SK-N-SH (cell line): Measurements from ENCODE around the gene SLC36A3. TPM values are rescaled to one million over a fixed set of nuclear protein-coding genes. Genes with fewer than 3 reads are reported as not detected.
"Not testable (repeated sequence)": the region's sequence is repeated elsewhere in the genome, so short reads cannot be mapped to it uniquely, and the experiment has no call there.

ENCODE experiments used
- CTCF ChIA-PET: fragments of 300-600, 350-600 bp; formaldehyde crosslinking; extraction: SDS; loops from one replicate; lab custom pipeline; 2021; lab: Yijun Ruan, JAX
- POLR2A ChIA-PET: fragments of 350-600 bp; sonication (Branson Sonifier 250); formaldehyde crosslinking; extraction: SDS; loops from one replicate; lab custom pipeline; 2020; ENCODE audit warnings: antibody characterized with exemption, inconsistent platforms; lab: Yijun Ruan, JAX
- DNase-seq: peaks from one replicate; pipeline ENCODE4 v3.0.0; 2012
- H2AFZ ChIP-seq: fragments of 200-600 bp; sonication (generic); 2 replicates; pipeline ENCODE4 v1.8.1; 2016; ENCODE audit warnings: antibody characterized with exemption, mild to moderate bottlenecking, low read depth
- H3F3A ChIP-seq: fragments of 200-600 bp; sonication (generic); replicated peaks from 2 replicates; pipeline ENCODE3; 2016; ENCODE audit warnings: antibody characterized with exemption, mild to moderate bottlenecking; ENCODE audit not compliant: insufficient read depth
- H3K27ac ChIP-seq, 2 experiments: fragments of 200-500 bp in 1 of 2; fragments of 200-600 bp in 1 of 2; sonication (Bioruptor generic) in 1 of 2; sonication (generic), shearing (Covaris generic) in 1 of 2; 2 replicates each; pipeline versions ENCODE4 v1.5.1 to v1.6.1; 2014 to 2016; ENCODE audit warnings: low read depth in 2 of 2, inconsistent platforms in 1 of 2, low read length in 1 of 2, mild to moderate bottlenecking in 1 of 2, mixed read lengths in 1 of 2
- H3K27me3 ChIP-seq: fragments of 200-600 bp; sonication (generic), shearing (Covaris generic); 2 replicates; pipeline ENCODE4 v1.6.1; 2016; ENCODE audit warnings: mixed run types; ENCODE audit not compliant: insufficient read depth
- H3K36me3 ChIP-seq, 2 experiments: fragments of 200-500 bp in 1 of 2; fragments of 200-600 bp in 1 of 2; sonication (Bioruptor generic) in 1 of 2; sonication (generic) in 1 of 2; replicated peaks in 1 of 2; 2 replicates each; pipeline versions ENCODE3 to v1.5.1; 2014 to 2016; ENCODE audit warnings: low read length in 1 of 2, mild to moderate bottlenecking in 1 of 2; ENCODE audit not compliant: insufficient read depth in 2 of 2, control insufficient read depth in 1 of 2
- H3K4me1 ChIP-seq, 2 experiments: fragments of 200-500 bp in 1 of 2; fragments of 200-600 bp in 1 of 2; sonication (Bioruptor generic) in 1 of 2; sonication (generic), shearing (Covaris generic) in 1 of 2; 2 replicates each; pipeline versions ENCODE4 v1.5.1 to v1.6.1; 2014 to 2016; ENCODE audit warnings: low read depth in 1 of 2, low read length in 1 of 2, mixed run types in 1 of 2; ENCODE audit not compliant: insufficient read depth in 2 of 2, control insufficient read depth in 1 of 2
- H3K4me2 ChIP-seq: fragments of 200-600 bp; sonication (generic), shearing (Covaris generic); 2 replicates; pipeline ENCODE4 v1.6.1; 2017; ENCODE audit warnings: mixed run types
- H3K4me3 ChIP-seq, 2 experiments: fragments of 200-500 bp in 1 of 2; fragments of 200-600 bp in 1 of 2; sonication (Bioruptor generic) in 1 of 2; sonication (generic), shearing (Covaris generic) in 1 of 2; 2 replicates each; pipeline versions ENCODE4 v1.5.1 to v1.8.1; 2014 to 2016; ENCODE audit warnings: low read depth in 2 of 2, inconsistent platforms in 1 of 2, low read length in 1 of 2, mild to moderate bottlenecking in 1 of 2, mixed read lengths in 1 of 2, moderate library complexity in 1 of 2
- H3K79me2 ChIP-seq: fragments of 200-600 bp; sonication (generic); 2 replicates; pipeline ENCODE4 v1.8.1; 2017; ENCODE audit warnings: mild to moderate bottlenecking; ENCODE audit not compliant: insufficient read depth
- H3K9ac ChIP-seq: fragments of 200-600 bp; sonication (generic); 2 replicates; pipeline ENCODE4 v1.6.1; 2017; ENCODE audit warnings: mixed run types
- H3K9me2 ChIP-seq: fragments of 200-600 bp; sonication (generic); 2 replicates; pipeline ENCODE4 v1.6.1; 2017; ENCODE audit warnings: mixed run types
- H3K9me3 ChIP-seq: fragments of 200-600 bp; sonication (generic); 2 replicates; pipeline ENCODE4 v1.6.1; 2017; ENCODE audit warnings: mixed run types, mild to moderate bottlenecking, moderate library complexity
- H4K20me1 ChIP-seq: fragments of 200-600 bp; sonication (generic); 2 replicates; pipeline ENCODE4 v1.6.1; 2017; ENCODE audit warnings: mild to moderate bottlenecking, mixed run types; ENCODE audit not compliant: insufficient read depth
- FOSL2 ChIP-seq: IDR thresholded peaks from 2 replicates; pipeline ENCODE4 v1.4.0; 2012; ENCODE audit warnings: low read depth, mild to moderate bottlenecking, moderate library complexity, borderline replicate concordance
- FOXJ3 ChIP-seq: sonication (generic); formaldehyde crosslinking; IDR thresholded peaks from 2 replicates; pipeline ENCODE4 v1.5.1; 2020; ENCODE audit warnings: mild to moderate bottlenecking, missing genetic modification reagents
- MXI1 ChIP-seq: IDR thresholded peaks from 2 replicates; pipeline ENCODE4 v1.6.1; 2012; ENCODE audit warnings: mild to moderate bottlenecking, low read depth, low read length, improper control_type of control experiment
- NFIC ChIP-seq: IDR thresholded peaks from 2 replicates; pipeline ENCODE4 v1.4.0; 2012; ENCODE audit warnings: borderline replicate concordance
- RAD21 ChIP-seq: IDR thresholded peaks from 2 replicates; pipeline ENCODE4 v1.6.1; 2012; ENCODE audit warnings: mild to moderate bottlenecking, low read length
- RXRA ChIP-seq: IDR thresholded peaks from 2 replicates; pipeline ENCODE4 v1.4.0; 2012; ENCODE audit warnings: low read depth, mild to moderate bottlenecking, borderline replicate concordance
- TCF12 ChIP-seq: IDR thresholded peaks from 2 replicates; pipeline ENCODE4 v1.4.0; 2012
- USF2 ChIP-seq: fragments of 150-350 bp; IDR thresholded peaks from 2 replicates; pipeline ENCODE4 v1.6.1; 2017; ENCODE audit warnings: antibody characterized with exemption, low read length, low read depth, borderline replicate concordance
- WGBS: methylation state at CpG from one replicate; pipeline ENCODE4 v1.1.6; 2017; ENCODE audit warnings: low lambda C conversion rate; 5-methylcytosine and 5-hydroxymethylcytosine counted together
- polyA plus RNA-seq, 3 experiments: library from polyadenylated mRNA; depleted of rRNA; stranded (reverse); fragments of >200 nt; gene quantifications; 2 replicates each; pipeline ENCODE4 v1.2.3, GENCODE V29; 2012
- TF ChIP-seq, protein P1 (sequence below): IDR thresholded peaks from 2 replicates; pipeline ENCODE4 v1.4.0; 2012; ENCODE audit warnings: low read depth, borderline replicate concordance

SLC36A3 gene
- polyA plus RNA-seq, 1 of the 3 experiments (the other 2 are of a cell fraction) = not detected

GRCh38 chr5:151237685-151238084 is 65.9 kb downstream of the SLC36A3 start (continued):
- no peak for TF ChIP-seq MXI1
- TF ChIP-seq FOSL2 = no peak
- TF ChIP-seq FOXJ3 (CRISPR knock-in tag) = no peak
- no peak for TF ChIP-seq RAD21
- TF ChIP-seq TCF12 = no peak
- TF ChIP-seq RXRA = no peak
- TF ChIP-seq NFIC = no peak

DNA sequence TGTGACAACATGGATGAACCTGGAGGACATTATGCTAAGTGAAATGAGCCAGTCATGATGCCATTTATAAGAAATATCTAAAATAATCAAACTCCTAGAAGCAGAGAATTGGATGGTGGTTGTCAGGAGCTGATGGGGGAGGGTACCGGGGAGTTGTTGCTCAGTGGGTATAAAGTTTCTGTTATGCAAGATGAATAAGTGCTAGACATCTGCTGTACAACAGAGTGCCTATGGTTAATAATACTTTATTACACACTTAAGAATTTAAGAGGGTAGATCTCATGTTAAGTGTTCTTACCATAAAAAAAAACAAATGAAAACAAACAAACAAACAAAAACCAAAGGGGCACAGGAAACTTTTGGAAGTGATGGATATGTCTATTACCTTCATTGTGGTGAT is 66.7 kb downstream of the SLC36A3 start:
- no peak overlapping the region for H3K4me2 ChIP-seq
- ChIA-PET CTCF (interaction anchor here (2.4 to 4.1 kb wide), 2 partner anchors 8 to 111 kb away, joined by 21 to 32 read pairs; no protein-coding TSS in a partner anchor), POLR2A (no interaction called here)
- no peaks in the 10 kb centered on the region for H4K20me1 ChIP-seq
- H3K4me3 ChIP-seq = no peak overlapping the region
- H3K4me1 ChIP-seq = no peaks in the 10 kb centered on the region
- DNase-seq = no peak
- H3K36me3 ChIP-seq = no peaks in the 10 kb centered on the region
- H3K9me3 ChIP-seq = no peaks in the 10 kb centered on the region
- no peaks in the 10 kb centered on the region; the same call in 1 of the 2 replicates for H3K27me3 ChIP-seq
- 74% methylated on average over 1 of the region's 1 CpG for WGBS
- no peaks in the 10 kb centered on the region for H3K9me2 ChIP-seq
- no peak overlapping the region for H3K9ac ChIP-seq
- H2AFZ ChIP-seq = no peak overlapping the region
- no peak for TF ChIP-seq RXRA
- TF ChIP-seq NFIC = no peak
- no peak for TF ChIP-seq FOXJ3 (CRISPR knock-in tag)
- no peak for TF ChIP-seq USF2
- TF ChIP-seq, protein P1, sequence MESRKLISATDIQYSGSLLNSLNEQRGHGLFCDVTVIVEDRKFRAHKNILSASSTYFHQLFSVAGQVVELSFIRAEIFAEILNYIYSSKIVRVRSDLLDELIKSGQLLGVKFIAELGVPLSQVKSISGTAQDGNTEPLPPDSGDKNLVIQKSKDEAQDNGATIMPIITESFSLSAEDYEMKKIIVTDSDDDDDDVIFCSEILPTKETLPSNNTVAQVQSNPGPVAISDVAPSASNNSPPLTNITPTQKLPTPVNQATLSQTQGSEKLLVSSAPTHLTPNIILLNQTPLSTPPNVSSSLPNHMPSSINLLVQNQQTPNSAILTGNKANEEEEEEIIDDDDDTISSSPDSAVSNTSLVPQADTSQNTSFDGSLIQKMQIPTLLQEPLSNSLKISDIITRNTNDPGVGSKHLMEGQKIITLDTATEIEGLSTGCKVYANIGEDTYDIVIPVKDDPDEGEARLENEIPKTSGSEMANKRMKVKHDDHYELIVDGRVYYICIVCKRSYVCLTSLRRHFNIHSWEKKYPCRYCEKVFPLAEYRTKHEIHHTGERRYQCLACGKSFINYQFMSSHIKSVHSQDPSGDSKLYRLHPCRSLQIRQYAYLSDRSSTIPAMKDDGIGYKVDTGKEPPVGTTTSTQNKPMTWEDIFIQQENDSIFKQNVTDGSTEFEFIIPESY = no peak
- no peak for TF ChIP-seq TCF12
- TF ChIP-seq, all 33 proteins: peak for 0
- Histone ChIP-seq H3K79me2 (no peaks in the 10 kb centered on the region), H3K27ac (no peak overlapping the region), H3F3A (peaks cover 2% of the 10 kb centered on the region)

GRCh38 chr5:151235239-151235571 is 68.4 kb downstream of the SLC36A3 start:
- H3K9ac ChIP-seq, H3K27me3 ChIP-seq, H3K4me1 ChIP-seq, H4K20me1 ChIP-seq, DNase-seq, H3K9me2 ChIP-seq, POLR2A ChIA-PET, H2AFZ ChIP-seq, H3F3A ChIP-seq, H3K4me2 ChIP-seq, H3K79me2 ChIP-seq, H3K36me3 ChIP-seq, H3K27ac ChIP-seq, H3K4me3 ChIP-seq, H3K9me3 ChIP-seq: not testable (repeated sequence)
- 63% methylated on average over 6 of the region's 6 CpGs for WGBS
- CTCF ChIA-PET = interaction anchor here (1.5 kb wide), 2 partner anchors 68 to 183 kb away, joined by 3 read pairs; no protein-coding TSS in a partner anchor
